CD4-positive, alpha-beta T cell treated with Interleukin-4 for 1 hour (primary cell): ENCODE data around the gene EPHA10.
"Not testable (repeated sequence)": the region's sequence is repeated elsewhere in the genome, so short reads cannot be mapped to it uniquely, and the experiment has no call there.

Experiments
- DNase-seq, 2 donors: peaks; one replicate each; pipeline ENCODE4 v3.0.0-alpha.2; 2020 to 2022

Gene EPHA10

GRCh38 chr1:37767488-37767887 lies 2.6 kb upstream of the EPHA10 start:
- no peak for DNase-seq

DNA sequence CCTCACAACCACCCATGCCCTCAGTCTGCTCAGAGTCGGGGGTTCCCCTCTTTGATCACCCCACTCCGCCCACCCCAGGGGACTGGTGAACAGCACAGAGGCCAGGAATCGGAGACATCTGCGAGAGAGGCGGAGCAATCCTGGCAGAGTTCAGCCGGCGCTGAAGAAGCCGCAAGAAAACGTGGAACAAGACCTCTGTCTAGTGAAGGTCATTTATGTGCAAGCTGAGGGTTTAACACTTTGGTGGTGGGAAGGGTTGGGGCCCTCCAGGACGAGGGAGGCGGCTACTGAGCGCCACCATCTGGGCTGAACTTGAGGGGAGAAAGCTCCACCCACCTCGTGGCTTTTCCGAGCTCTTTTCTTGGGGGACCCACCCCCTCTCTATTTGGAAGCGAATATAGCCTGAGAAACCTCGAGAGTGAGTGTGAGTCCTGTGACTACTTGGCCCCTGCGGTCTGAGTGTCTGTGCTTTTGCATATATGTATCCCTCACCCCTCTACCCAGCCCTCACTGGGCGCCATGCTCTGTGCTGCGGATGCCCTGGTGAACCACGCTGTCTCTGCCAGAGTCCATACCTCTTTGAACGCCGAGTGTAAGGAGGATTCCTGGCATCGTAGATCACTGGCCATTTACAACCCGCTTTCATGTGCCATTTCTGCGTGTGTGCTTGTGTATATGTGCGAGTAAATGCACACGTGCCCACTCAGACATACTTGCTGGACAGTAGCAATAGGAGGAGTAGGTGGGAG lies 1.2 kb upstream of the EPHA10 start:
- no peak for DNase-seq

DNA sequence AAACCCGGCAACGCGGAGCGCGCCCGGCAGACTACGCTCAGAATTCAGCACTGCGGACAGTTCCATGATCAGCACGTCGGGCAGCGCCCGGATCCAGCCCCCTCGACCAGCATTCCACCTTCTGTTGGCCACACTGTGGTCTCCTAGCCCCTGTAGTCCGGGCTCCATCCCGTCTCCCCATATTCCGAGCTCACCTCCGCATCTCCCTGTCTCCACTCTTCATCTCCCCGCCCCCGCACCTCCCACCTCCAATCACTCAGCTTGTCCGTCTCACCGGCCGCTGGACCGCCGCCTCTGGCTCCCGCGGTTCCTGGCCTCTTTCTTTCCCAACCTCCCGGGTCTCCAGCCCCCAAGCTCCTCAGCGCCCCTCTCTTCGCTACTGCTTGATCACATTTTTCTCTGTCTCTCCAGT lies 500 bp downstream of the EPHA10 start:
- DNase-seq = no peak

- DNase-seq = no peak
Observed at GRCh38 chr1:37763791-37764413, 1.0 kb downstream of the EPHA10 start.

GRCh38 chr1:37762516-37762915 lies 2.4 kb downstream of the EPHA10 start:
- DNase-seq = no peak

DNA sequence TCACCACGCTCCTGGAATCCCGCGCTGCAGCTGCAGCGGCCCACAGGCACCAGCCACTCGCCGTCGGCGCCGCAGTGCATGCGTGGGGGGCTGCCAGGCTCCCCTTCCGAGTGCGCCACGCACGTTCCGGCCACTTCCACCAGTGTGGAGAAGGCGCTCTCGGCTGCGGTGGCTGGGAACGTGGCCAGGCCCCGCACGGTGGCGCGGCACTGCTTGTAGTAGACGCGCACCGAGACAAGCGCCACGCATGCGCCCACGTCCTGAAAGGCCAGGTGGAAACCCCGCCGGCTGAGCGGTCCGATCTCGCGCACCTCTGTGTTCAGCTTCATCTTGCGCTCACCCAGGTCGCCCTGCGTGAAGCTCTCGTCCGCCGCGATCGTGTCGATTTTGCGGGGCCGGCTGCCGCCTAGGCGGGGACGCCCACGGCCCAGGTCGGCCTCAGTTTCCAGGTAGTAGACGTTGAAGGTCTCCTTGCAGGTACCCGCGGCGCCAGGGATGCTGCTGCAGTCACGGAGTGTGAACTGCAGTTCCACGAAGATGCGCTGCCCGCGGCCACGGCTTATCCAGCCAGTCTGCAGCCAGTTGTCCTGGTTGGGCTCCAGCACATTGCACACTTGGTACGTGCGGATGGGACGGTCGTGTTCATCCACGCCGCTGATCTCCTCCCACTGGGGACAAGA lies 3.4 kb downstream of the EPHA10 start:
- DNase-seq = no peak

- DNase-seq = no peak
Observed at GRCh38 chr1:37759451-37759850, 5.5 kb downstream of the EPHA10 start.

DNA sequence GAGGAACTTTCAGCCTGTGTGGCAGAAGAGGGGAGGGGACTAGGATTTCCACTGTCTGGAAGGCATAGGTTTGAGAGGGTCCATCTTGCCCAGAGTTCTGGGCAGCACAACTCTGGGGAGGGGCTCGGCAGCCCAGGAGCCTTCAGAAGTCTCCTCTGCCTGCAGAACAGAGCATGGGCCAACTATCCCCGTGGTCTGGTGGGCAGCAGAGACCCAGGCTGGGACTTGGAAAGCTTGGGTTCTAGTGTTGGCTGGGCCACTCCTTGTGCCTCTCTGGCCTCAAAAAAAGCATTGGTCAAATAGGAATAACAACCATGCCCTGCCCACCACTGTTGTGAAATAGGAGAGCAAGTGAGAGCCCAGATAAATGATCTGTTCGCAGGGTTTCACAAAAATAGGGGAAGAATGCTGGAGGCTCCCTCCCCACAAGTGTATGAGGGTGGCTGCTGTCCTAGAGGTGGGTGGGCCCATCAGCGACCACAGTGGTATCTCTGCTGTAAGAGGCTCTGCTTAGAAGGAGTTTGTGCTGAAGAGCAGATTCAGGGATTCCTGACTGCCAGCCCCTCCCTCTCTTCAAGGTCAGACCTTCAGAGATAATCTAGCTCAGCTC lies 8.9 kb downstream of the EPHA10 start:
- DNase-seq = no peak

GRCh38 chr1:37755290-37755689 lies 9.6 kb downstream of the EPHA10 start:
- no peak for DNase-seq

GRCh38 chr1:37753473-37754321 lies 11.2 kb downstream of the EPHA10 start:
- DNase-seq = no peak

DNA sequence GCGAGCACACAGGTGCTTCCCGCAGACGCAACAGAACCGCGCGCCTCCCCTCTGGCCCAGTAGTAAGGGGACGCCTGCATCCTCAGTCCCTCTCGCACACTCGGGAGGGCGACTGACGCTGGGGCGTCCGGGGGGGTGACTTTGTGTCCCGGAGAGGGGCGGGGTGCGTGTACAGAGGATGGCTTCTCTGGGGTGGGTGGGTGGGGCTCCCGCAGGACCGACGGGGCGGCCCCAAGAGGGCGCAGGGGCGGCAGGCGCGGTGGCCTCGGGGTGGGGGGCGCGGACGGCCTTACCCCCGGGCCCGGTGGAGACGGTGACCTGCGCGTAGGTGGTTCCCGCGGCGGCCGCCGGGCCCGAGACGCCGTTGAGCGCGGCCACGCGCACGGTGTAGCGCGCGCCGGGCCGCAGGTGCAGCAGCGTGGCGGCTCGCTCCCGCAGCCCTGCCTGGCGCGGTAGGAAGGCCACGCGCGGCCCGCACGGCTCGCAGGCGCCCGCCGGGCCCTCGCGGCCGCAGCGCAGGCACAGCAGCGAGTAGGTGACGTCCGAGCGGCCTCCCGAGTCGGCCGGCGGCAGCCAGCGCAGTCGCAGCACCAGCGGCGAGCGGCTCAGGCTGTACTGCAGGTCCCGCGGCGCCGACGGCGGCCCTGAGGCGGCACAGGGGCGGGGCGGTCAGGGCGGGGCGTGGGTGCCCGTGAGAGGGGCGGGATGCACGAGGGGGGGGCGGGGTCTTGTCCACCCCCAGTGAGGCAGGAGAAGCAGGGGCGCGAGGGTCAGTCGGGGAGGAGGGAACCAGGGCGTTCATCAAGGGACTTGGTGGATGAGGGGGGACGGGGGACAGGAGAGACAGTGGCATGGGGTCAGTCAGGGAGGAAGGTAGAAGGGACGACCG lies 12.1 kb downstream of the EPHA10 start:
- DNase-seq = peak in 1 of 2 donors; percentile 7

DNA sequence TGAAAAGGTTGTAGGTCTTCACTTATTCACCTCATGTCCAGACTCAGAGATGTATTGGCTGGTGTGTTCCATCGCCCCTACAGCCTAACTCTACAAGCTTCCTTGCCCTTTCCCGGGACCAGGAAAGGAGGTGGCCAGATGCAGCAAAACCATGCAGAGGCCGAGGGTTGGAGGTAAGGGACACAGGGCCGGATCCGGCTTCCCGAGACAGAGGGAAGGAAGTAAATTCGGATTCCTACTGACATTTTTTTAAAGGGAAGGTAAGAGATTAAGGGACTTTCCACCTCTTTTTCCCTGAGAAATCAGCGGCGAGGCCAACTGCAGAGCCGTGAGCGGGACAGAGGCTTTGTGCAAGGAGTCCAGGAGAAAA lies 12.7 kb downstream of the EPHA10 start:
- DNase-seq = no peak

GRCh38 chr1:37748565-37748964 lies 16.4 kb downstream of the EPHA10 start:
- no peak for DNase-seq

DNA sequence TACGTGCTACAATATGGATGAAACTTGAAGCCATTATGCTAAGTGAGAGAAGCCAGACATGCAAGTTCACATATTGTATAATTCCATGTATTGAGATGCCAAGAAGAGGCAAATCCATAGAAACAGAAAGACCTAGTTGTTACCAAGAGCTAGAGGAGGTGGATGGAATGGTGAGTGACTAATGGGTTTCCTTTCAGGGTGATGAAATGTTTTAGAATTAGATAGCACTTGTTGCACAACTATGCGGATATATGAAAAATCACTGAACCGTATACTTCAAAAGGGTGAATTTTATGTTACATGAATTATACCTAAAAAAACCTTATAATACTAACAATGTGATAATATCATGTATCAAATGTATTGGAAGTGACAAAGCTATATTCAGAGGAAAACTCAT lies 18.1 kb downstream of the EPHA10 start:
- DNase-seq = no peak

DNA sequence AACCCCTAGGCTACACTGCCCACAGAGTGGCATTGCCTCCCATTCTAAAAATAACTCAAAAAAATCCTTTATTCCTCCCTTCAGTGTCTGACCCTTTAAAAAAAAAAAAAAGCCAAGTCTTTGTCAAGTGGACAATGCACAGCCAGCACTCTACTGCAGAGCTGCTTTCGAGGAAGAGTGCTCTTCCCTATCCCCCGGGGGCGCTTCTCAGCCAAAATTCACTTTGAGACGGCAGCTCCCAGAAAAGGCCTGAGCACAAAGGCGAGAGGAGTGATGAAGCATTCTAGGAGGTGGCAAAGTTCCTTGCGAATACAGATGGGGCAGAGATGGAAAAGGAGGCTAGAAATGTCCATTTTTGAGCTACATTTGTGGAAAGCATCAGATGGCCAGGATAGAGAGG lies 23.3 kb downstream of the EPHA10 start:
- DNase-seq = no peak

DNA sequence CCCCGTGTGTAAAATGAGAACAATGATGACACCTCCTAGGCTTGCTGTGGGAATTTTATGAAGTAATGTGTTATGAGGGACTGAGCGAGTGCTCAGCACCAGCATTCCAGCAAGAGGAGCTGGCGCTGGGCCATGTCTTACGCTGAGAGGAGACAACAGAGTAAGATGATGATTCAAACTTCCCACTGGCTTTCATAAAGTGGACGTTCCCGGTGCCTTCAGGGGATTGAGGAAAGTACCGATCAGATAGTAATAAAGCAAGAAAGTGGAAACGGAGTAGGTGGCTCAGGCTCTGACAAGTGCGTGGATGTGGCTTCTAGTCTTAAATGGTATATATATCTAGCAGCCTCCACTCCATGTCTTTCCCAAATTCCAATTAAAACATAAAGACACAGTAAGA lies 23.8 kb downstream of the EPHA10 start:
- no peak for DNase-seq

GRCh38 chr1:37739222-37739621 lies 25.7 kb downstream of the EPHA10 start:
- DNase-seq = no peak

- DNase-seq = not testable (repeated sequence)
Observed at GRCh38 chr1:37738619-37739018, 26.3 kb downstream of the EPHA10 start.

DNA sequence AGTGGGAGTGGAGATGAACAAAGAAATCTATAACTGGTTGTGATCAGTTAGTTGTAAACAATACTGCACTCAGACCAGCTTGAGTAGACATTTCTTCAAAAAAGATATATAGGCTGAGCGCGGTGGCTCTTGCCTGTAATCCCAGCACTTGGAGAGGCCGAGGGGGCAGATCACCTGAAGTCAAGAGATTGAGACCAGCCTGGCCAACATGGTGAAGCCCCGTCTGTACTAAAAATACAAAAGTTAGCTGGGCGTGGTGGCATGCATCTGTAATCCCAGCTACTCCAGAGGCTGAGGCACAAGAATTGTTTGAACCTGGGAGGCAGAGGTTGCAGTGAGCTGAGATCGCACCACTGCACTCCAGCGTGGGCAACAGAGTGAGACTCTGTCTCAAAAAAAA lies 26.9 kb downstream of the EPHA10 start:
- not testable (repeated sequence) for DNase-seq

DNA sequence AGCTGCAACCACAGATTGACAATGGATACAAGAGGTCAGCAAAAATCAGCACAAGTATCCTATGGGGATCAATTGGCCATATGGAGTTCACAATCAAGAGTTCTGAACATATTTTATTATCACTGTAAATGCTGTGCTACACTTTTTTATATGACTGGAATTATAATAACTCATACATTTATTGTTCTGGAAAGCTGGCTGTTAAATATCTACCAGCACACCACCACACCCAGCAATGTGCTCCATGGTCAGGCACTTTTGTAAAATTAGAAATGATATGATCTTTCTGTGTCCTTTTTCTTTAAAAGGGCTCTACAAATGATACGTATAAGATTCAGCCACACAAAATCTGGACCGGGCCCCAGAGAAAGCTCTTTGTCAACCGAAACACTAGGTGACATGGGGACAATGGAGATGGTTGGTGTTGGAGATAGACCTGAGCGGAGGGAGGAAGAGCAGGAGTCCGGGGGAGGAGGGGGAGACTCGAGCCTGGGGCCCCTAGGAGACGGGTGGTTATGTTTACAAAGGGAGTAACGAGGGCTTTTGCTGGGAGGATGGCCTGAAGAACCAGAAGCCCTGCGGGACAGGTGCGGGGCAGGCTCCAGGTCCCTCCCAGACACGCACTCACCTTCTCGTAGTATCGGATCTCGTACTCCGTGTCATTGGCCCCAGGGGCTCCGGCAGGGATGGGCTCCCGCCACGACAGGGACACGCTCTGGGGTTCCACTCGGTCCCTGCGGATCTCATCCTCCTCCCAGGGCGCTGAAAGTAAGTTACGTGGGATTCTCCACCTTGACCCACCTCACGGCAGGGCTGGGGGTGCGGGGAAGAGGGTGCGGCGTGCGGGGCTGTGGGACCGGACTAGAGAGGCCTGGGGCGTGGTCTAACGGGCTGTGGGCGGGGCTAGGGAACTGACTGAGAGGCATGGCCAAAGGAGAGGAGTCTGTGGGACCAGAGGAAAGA lies 30.0 kb downstream of the EPHA10 start:
- DNase-seq = no peak
